Fibroblast of the aortic adventitia (primary cell): ENCODE measurements around the gene NAIF1. TPM values are rescaled to one million over a fixed set of nuclear protein-coding genes. Genes with fewer than 3 reads are reported as not detected.
A peak's percentile ranks its signal among the peaks of the same experiment; 100 is the strongest.

Experiments
- DNase-seq: peaks from one replicate; pipeline ENCODE4 v3.0.0-alpha.2; 2010; ENCODE audit warnings: low read depth
- H3K4me3 ChIP-seq: 2 replicates; pipeline ENCODE4 v1.5.1; 2011; ENCODE audit warnings: low read depth, mild to moderate bottlenecking, control low read depth, low read length, moderate library complexity
- total RNA-seq: library from RNA; depleted of rRNA; stranded (reverse); fragments of >200 nt; gene quantifications from 2 replicates; pipeline ENCODE4 v1.2.3, GENCODE V29; 2012; ENCODE audit warnings: low replicate concordance
- TF ChIP-seq, protein P1 (sequence below): IDR thresholded peaks from 2 replicates; pipeline ENCODE4 v1.5.1; 2011; ENCODE audit warnings: mild to moderate bottlenecking, low read length, control low read depth, inconsistent platforms; ENCODE audit not compliant: insufficient read depth

The NAIF1 gene
- total RNA-seq, 1 donor: 7.5 TPM

DNA sequence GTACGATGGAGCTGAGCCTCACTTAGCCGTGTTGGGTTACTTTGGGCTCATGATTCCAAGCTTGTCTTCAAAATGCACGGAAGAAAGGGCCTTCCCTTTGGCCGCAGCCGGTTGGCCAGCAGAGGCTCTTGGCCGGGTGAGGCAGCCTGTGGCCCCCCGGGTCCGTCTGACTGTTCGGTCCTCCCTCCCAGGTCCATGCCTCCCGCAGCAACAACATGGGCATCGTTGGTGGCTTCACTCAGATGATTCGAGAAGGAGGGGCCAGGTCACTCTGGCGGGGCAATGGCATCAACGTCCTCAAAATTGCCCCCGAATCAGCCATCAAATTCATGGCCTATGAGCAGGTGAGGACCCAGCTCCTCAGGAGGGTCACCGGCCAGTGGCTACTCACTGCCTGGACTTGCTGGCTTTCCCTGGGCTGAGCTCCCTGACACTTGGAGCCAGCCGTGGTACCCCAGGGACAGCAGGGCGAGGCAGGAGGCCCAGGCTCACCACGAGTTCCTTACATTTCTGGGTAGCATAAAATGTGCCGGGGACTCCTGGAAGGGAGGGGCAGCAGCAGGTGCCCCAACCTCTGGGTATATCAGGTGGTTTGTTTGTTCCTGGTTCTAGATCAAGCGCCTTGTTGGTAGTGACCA lies 38.5 kb upstream of the NAIF1 start:
- no peak for DNase-seq
- H3K4me3 ChIP-seq: no peak overlapping the region
- TF ChIP-seq, protein P1, sequence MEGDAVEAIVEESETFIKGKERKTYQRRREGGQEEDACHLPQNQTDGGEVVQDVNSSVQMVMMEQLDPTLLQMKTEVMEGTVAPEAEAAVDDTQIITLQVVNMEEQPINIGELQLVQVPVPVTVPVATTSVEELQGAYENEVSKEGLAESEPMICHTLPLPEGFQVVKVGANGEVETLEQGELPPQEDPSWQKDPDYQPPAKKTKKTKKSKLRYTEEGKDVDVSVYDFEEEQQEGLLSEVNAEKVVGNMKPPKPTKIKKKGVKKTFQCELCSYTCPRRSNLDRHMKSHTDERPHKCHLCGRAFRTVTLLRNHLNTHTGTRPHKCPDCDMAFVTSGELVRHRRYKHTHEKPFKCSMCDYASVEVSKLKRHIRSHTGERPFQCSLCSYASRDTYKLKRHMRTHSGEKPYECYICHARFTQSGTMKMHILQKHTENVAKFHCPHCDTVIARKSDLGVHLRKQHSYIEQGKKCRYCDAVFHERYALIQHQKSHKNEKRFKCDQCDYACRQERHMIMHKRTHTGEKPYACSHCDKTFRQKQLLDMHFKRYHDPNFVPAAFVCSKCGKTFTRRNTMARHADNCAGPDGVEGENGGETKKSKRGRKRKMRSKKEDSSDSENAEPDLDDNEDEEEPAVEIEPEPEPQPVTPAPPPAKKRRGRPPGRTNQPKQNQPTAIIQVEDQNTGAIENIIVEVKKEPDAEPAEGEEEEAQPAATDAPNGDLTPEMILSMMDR: no peak

GRCh38 chr9:128104171-128104618 lies 37.1 kb upstream of the NAIF1 start:
- DNase-seq: peak; percentile 47
- no peak overlapping the region for H3K4me3 ChIP-seq
- TF ChIP-seq, protein P1: no peak

- DNase-seq: no peak
- TF ChIP-seq, protein P1: peak; percentile 10
- H3K4me3 ChIP-seq: no peak overlapping the region
Observed at GRCh38 chr9:128103589-128103962, 36.5 kb upstream of the NAIF1 start.

DNA sequence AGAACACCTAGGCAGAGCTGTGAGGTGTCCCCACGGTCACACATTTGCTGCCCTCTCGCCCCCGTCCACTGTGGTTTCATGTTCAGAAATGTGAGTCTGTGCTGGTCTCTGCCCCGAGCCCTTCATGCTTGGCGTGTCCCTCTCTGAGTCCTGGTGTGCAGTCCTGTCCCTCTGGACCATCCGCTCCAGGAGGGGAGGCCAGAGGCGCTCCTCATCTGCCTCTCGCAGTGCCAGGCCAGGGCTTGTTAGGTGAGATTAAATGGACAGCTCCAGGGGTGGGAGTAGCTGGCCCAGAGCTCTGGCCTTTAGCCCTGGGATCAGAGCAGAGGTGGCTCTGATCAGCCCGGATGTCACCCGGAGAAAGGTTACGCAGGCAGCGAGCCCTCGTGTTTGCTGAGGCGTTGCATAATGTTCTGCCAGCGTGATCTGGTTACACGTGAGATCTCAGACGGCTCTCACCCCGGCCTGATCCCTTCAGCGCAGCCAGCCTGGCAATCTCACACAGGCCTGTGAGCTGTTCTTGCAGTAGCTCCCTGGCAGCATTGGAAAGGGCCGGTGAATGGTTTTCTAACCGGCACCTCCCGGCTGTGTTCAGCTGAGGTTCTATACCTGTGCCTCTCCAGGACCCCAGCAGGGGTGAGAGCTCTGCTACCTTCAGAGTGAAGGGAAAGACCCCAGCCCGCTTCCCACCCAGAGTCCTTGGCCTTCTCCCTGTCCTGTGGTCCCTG lies 35.9 kb upstream of the NAIF1 start:
- TF ChIP-seq, protein P1: no peak
- H3K4me3 ChIP-seq: no peak overlapping the region
- DNase-seq: no peak

DNA sequence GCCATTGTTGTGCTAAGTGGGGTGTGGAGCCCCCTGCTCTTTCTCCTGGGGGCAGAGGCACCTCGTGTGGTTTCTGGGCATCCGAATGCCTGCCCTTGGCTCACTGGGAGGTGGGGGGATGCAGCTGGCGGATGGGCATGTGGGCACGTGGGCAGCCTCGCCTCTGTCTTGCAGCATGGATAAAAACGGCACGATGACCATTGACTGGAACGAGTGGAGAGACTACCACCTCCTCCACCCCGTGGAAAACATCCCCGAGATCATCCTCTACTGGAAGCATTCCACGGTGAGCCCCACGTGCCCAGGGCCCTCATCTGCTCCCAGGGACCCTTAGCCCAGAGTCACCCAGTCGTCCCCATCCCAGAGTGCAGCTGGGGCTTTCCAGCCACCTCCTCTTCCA lies 35.1 kb upstream of the NAIF1 start:
- no peak overlapping the region for H3K4me3 ChIP-seq
- DNase-seq: no peak
- TF ChIP-seq, protein P1: no peak

DNA sequence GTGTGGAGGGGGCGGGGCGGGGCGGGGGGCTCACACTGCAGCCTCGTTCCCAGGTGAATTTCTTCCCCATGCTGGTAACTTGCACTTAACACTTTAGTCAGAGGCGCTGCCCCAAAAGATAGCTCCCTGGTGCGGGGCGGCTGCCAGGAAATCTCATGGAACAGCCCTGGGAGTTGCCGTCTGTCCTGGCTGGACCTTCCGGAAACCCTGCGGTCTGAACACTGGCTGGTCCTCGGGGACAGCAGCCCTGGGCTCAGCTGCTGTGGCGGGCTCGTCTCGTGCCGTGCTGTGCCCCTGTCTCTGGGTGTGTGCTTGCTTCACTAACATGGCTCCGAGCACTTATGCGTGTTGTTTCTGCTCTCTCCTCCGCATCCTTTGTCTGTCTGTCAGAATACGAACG lies 34.6 kb upstream of the NAIF1 start:
- H3K4me3 ChIP-seq: no peak overlapping the region
- TF ChIP-seq, protein P1: no peak
- no peak for DNase-seq
